Stimulated activated CD8-positive, alpha-beta memory T cell treated with anti-CD3 and anti-CD28 coated beads, Interleukin-4, amount 100 ng/mL, for 4 hours (primary cell): ENCODE data around the gene NCAPH2.

Experiments
- DNase-seq, 2 donors: peaks; one replicate each; pipeline ENCODE4 v3.0.0-alpha.2; 2020; ENCODE audit warnings: low read depth in 2 of 2, low spot score in 1 of 2

NCAPH2 gene

GRCh38 chr22:50507991-50508884, at the start of gene NCAPH2:
Gene NCAPH2 (plus strand): TSS chr22:50508224. CDS start chr22:50508338, 114 bp downstream.
- peak; percentile 96 to 97 for DNase-seq

GRCh38 chr22:50459016-50459415, 49.0 kb upstream of the NCAPH2 start:
- DNase-seq = no peak

GRCh38 chr22:50459496-50460140, 48.4 kb upstream of the NCAPH2 start:
- DNase-seq = no peak

- no peak for DNase-seq
These were observed 47.1 kb upstream of the NCAPH2 start for GRCh38 chr22:50460938-50461337.

GRCh38 chr22:50461536-50461935, 46.5 kb upstream of the NCAPH2 start:
- DNase-seq = no peak

- DNase-seq = no peak
These were observed 46.0 kb upstream of the NCAPH2 start for GRCh38 chr22:50461979-50462540.

- no peak for DNase-seq
These were observed 44.7 kb upstream of the NCAPH2 start for GRCh38 chr22:50463188-50463900.

- no peak for DNase-seq
These were observed 43.6 kb upstream of the NCAPH2 start for GRCh38 chr22:50464451-50464850.

- no peak for DNase-seq
These were observed 42.7 kb upstream of the NCAPH2 start for GRCh38 chr22:50465066-50465930.

GRCh38 chr22:50467341-50467740, 40.7 kb upstream of the NCAPH2 start:
- no peak for DNase-seq

GRCh38 chr22:50467773-50468440, 40.1 kb upstream of the NCAPH2 start:
- DNase-seq = no peak

GRCh38 chr22:50468626-50469025, 39.4 kb upstream of the NCAPH2 start:
- no peak for DNase-seq

- peak; percentile 87 to 98 for DNase-seq
These were observed 38.4 kb upstream of the NCAPH2 start for GRCh38 chr22:50469377-50470305.

GRCh38 chr22:50470491-50470890, 37.5 kb upstream of the NCAPH2 start:
- no peak for DNase-seq

- DNase-seq = no peak
These were observed 36.7 kb upstream of the NCAPH2 start for GRCh38 chr22:50471197-50471847.

GRCh38 chr22:50471962-50472361, 36.1 kb upstream of the NCAPH2 start:
- no peak for DNase-seq

- DNase-seq = peak in 1 of 2 donors; percentile 10
These were observed 34.9 kb upstream of the NCAPH2 start for GRCh38 chr22:50473088-50473487.
